ENCODE measurements around the gene MFRP. TPM values are rescaled to one million over a fixed set of nuclear protein-coding genes. Genes with fewer than 3 reads are reported as not detected.

MFRP gene
- total RNA-seq, 1 experiment from 2014 or later, result not detected

- no peak for DNase-seq (ENCODE audit: low read depth)
Observed at GRCh38 chr11:119373059-119373920, 26.8 kb upstream of the MFRP start.

- DNase-seq (ENCODE audit: low read depth), result no peak
Observed at GRCh38 chr11:119372260-119373058, 26.0 kb upstream of the MFRP start.

- DNase-seq (ENCODE audit: low read depth), result peak; percentile 49
Observed at GRCh38 chr11:119371778-119372182, 25.3 kb upstream of the MFRP start.

- DNase-seq (ENCODE audit: low read depth), result no peak
Observed at GRCh38 chr11:119371067-119371601, 24.6 kb upstream of the MFRP start.

- no peak for DNase-seq (ENCODE audit: low read depth)
Observed at GRCh38 chr11:119370486-119371046, 24.1 kb upstream of the MFRP start.

- DNase-seq (ENCODE audit: low read depth), result no peak
Observed at GRCh38 chr11:119369132-119369925, 22.8 kb upstream of the MFRP start.

- no peak for DNase-seq (ENCODE audit: low read depth)
Observed at GRCh38 chr11:119368121-119369034, 21.9 kb upstream of the MFRP start.

- no peak for DNase-seq (ENCODE audit: low read depth)
Observed at GRCh38 chr11:119367661-119368120, 21.2 kb upstream of the MFRP start.

- no peak for DNase-seq (ENCODE audit: low read depth)
Observed at GRCh38 chr11:119366690-119367620, 20.4 kb upstream of the MFRP start.

- DNase-seq (ENCODE audit: low read depth), result no peak
Observed at GRCh38 chr11:119365071-119365591, 18.6 kb upstream of the MFRP start.

- DNase-seq (ENCODE audit: low read depth), result no peak
Observed at GRCh38 chr11:119363851-119364590, 17.5 kb upstream of the MFRP start.

GRCh38 chr11:119363081-119363850 is 16.8 kb upstream of the MFRP start:
- DNase-seq (ENCODE audit: low read depth), result no peak

- DNase-seq (ENCODE audit: low read depth), result no peak
Observed at GRCh38 chr11:119362741-119363080, 16.2 kb upstream of the MFRP start.

GRCh38 chr11:119361941-119362725 is 15.6 kb upstream of the MFRP start:
- no peak for DNase-seq (ENCODE audit: low read depth)

- peak; percentile 91 for DNase-seq (ENCODE audit: low read depth)
Observed at GRCh38 chr11:119361056-119361787, 14.7 kb upstream of the MFRP start.
